Measurements from ENCODE around the gene SCYGR7.

- TF ChIP-seq EZH2 (IDR thresholded peaks at IDR 0.05; ENCODE audit: low read depth, unreplicated experiment) (no peak), CTCF (conservative IDR thresholded peaks at IDR 0.05; ENCODE audit: low read depth in 2 of 2) (no peak), EZH2phosphoT487 (IDR thresholded peaks at IDR 0.05; ENCODE audit: unreplicated experiment) (no peak), REST (IDR thresholded peaks at IDR 0.05; ENCODE audit: unreplicated experiment) (no peak), POLR2AphosphoS5 (IDR thresholded peaks at IDR 0.05; ENCODE audit: low read depth) (no peak)
- TF ChIP-seq, protein P1, sequence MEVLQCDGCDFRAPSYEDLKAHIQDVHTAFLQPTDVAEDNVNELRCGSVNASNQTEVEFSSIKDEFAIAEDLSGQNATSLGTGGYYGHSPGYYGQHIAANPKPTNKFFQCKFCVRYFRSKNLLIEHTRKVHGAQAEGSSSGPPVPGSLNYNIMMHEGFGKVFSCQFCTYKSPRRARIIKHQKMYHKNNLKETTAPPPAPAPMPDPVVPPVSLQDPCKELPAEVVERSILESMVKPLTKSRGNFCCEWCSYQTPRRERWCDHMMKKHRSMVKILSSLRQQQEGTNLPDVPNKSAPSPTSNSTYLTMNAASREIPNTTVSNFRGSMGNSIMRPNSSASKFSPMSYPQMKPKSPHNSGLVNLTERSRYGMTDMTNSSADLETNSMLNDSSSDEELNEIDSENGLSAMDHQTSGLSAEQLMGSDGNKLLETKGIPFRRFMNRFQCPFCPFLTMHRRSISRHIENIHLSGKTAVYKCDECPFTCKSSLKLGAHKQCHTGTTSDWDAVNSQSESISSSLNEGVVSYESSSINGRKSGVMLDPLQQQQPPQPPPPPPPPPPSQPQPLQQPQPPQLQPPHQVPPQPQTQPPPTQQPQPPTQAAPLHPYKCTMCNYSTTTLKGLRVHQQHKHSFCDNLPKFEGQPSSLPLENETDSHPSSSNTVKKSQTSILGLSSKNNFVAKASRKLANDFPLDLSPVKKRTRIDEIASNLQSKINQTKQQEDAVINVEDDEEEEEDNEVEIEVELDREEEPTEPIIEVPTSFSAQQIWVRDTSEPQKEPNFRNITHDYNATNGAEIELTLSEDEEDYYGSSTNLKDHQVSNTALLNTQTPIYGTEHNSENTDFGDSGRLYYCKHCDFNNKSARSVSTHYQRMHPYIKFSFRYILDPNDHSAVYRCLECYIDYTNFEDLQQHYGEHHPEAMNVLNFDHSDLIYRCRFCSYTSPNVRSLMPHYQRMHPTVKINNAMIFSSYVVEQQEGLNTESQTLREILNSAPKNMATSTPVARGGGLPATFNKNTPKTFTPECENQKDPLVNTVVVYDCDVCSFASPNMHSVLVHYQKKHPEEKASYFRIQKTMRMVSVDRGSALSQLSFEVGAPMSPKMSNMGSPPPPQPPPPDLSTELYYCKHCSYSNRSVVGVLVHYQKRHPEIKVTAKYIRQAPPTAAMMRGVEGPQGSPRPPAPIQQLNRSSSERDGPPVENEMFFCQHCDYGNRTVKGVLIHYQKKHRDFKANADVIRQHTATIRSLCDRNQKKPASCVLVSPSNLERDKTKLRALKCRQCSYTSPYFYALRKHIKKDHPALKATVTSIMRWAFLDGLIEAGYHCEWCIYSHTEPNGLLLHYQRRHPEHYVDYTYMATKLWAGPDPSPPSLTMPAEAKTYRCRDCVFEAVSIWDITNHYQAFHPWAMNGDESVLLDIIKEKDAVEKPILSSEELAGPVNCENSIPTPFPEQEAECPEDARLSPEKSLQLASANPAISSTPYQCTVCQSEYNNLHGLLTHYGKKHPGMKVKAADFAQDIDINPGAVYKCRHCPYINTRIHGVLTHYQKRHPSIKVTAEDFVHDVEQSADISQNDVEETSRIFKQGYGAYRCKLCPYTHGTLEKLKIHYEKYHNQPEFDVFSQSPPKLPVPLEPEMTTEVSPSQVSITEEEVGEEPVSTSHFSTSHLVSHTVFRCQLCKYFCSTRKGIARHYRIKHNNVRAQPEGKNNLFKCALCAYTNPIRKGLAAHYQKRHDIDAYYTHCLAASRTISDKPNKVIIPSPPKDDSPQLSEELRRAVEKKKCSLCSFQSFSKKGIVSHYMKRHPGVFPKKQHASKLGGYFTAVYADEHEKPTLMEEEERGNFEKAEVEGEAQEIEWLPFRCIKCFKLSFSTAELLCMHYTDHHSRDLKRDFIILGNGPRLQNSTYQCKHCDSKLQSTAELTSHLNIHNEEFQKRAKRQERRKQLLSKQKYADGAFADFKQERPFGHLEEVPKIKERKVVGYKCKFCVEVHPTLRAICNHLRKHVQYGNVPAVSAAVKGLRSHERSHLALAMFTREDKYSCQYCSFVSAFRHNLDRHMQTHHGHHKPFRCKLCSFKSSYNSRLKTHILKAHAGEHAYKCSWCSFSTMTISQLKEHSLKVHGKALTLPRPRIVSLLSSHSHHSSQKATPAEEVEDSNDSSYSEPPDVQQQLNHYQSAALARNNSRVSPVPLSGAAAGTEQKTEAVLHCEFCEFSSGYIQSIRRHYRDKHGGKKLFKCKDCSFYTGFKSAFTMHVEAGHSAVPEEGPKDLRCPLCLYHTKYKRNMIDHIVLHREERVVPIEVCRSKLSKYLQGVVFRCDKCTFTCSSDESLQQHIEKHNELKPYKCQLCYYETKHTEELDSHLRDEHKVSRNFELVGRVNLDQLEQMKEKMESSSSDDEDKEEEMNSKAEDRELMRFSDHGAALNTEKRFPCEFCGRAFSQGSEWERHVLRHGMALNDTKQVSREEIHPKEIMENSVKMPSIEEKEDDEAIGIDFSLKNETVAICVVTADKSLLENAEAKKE (CRISPR knock-in tag; IDR thresholded peaks at IDR 0.05): no peak
These were observed 11.2 kb downstream of the SCYGR7 start for GRCh38 chr2:227739351-227739750.

All from GM23338 (cell line).